AG09309 (cell line): ENCODE data around the gene MCCD1.

Experiments used
- DNase-seq: peaks from one replicate; pipeline ENCODE4 v3.0.0-alpha.2; 2010; ENCODE audit warnings: low read depth
- H3K4me3 ChIP-seq: 2 replicates; pipeline ENCODE4 v1.5.1; 2011; ENCODE audit warnings: mild to moderate bottlenecking, low read depth, low read length, moderate library complexity; ENCODE audit not compliant: control insufficient read depth
- CTCF ChIP-seq: IDR thresholded peaks from 2 replicates; pipeline ENCODE4 v1.5.1; 2011; ENCODE audit warnings: mild to moderate bottlenecking, low read depth, low read length, inconsistent platforms; ENCODE audit not compliant: insufficient read depth, control insufficient read depth; ENCODE audit errors: missing control alignments

Gene MCCD1

DNA sequence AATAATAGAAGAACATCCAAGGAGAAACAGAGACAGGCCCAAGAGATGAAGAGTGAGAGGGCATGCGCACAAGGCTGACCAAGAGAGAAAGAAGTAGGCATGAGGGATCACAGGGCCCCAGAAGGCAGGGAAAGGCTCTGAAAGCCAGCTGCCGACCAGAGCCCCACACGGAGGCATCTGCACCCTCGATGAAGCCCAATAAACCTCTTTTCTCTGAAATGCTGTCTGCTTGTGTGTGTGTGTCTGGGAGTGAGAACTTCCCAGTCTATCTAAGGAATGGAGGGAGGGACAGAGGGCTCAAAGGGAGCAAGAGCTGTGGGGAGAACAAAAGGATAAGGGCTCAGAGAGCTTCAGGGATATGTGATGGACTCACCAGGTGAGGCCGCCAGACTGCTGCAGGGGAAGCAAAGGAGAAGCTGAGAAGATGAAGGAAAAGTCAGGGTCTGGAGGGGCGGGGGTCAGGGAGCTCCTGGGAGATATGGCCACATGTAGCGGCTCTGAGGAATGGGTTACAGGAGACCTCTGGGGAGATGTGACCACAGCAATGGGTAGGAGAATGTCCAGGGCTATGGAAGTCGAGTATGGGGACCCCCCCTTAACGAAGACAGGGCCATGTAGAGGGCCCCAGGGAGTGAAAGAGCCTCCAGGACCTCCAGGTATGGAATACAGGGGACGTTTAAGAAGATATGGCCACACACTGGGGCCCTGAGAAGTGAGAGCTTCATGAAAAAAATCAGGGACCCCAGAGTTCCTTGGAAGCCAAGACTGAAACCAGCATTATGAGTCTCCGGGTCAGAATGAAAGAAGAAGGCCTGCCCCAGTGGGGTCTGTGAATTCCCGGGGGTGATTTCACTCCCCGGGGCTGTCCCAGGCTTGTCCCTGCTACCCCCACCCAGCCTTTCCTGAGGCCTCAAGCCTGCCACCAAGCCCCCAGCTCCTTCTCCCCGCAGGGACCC lies 45.6 kb downstream of the MCCD1 start:
- no peak overlapping the region for H3K4me3 ChIP-seq
- TF ChIP-seq CTCF = no peak
- DNase-seq = no peak

- DNase-seq = no peak
These were observed 46.7 kb downstream of the MCCD1 start, which contains the start of gene TNF for GRCh38 chr6:31575335-31575901. Gene TNF, plus strand, starts transcription at chr6:31575565. Its CDS starts 177 bp downstream, at chr6:31575742.

DNA sequence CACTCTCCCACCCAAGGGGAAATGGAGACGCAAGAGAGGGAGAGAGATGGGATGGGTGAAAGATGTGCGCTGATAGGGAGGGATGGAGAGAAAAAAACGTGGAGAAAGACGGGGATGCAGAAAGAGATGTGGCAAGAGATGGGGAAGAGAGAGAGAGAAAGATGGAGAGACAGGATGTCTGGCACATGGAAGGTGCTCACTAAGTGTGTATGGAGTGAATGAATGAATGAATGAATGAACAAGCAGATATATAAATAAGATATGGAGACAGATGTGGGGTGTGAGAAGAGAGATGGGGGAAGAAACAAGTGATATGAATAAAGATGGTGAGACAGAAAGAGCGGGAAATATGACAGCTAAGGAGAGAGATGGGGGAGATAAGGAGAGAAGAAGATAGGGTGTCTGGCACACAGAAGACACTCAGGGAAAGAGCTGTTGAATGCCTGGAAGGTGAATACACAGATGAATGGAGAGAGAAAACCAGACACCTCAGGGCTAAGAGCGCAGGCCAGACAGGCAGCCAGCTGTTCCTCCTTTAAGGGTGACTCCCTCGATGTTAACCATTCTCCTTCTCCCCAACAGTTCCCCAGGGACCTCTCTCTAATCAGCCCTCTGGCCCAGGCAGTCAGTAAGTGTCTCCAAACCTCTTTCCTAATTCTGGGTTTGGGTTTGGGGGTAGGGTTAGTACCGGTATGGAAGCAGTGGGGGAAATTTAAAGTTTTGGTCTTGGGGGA lies 47.4 kb downstream of the MCCD1 start:
- TF ChIP-seq CTCF = no peak
- no peak for DNase-seq
- H3K4me3 ChIP-seq = no peak overlapping the region

More at GRCh38 chr6:31575335-31575901, 46.7 kb downstream of the MCCD1 start, which contains the start of gene TNF:
- no peak for TF ChIP-seq CTCF
- no peak within 1 kb of the TSS for H3K4me3 ChIP-seq

DNA sequence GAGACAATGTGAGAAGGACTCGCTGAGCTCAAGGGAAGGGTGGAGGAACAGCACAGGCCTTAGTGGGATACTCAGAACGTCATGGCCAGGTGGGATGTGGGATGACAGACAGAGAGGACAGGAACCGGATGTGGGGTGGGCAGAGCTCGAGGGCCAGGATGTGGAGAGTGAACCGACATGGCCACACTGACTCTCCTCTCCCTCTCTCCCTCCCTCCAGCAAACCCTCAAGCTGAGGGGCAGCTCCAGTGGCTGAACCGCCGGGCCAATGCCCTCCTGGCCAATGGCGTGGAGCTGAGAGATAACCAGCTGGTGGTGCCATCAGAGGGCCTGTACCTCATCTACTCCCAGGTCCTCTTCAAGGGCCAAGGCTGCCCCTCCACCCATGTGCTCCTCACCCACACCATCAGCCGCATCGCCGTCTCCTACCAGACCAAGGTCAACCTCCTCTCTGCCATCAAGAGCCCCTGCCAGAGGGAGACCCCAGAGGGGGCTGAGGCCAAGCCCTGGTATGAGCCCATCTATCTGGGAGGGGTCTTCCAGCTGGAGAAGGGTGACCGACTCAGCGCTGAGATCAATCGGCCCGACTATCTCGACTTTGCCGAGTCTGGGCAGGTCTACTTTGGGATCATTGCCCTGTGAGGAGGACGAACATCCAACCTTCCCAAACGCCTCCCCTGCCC lies 48.3 kb downstream of the MCCD1 start:
- TF ChIP-seq CTCF = no peak
- DNase-seq = no peak
- H3K4me3 ChIP-seq = no peak overlapping the region

DNA sequence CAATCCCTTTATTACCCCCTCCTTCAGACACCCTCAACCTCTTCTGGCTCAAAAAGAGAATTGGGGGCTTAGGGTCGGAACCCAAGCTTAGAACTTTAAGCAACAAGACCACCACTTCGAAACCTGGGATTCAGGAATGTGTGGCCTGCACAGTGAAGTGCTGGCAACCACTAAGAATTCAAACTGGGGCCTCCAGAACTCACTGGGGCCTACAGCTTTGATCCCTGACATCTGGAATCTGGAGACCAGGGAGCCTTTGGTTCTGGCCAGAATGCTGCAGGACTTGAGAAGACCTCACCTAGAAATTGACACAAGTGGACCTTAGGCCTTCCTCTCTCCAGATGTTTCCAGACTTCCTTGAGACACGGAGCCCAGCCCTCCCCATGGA lies 48.8 kb downstream of the MCCD1 start:
- H3K4me3 ChIP-seq = no peak overlapping the region
- no peak for TF ChIP-seq CTCF
- no peak for DNase-seq

GRCh38 chr6:31578184-31579118 lies 49.7 kb downstream of the MCCD1 start:
- no peak for TF ChIP-seq CTCF
- no peak for DNase-seq
- no peak overlapping the region for H3K4me3 ChIP-seq
